Naive B cell (primary cell): ENCODE measurements around the gene APBA2. TPM values are rescaled to one million over a fixed set of nuclear protein-coding genes. Genes with fewer than 3 reads are reported as not detected.
"Not testable (repeated sequence)": the region's sequence is repeated elsewhere in the genome, so short reads cannot be mapped to it uniquely, and the experiment has no call there.

Experiments used
- ATAC-seq, 2 donors: fragments of 150-1000 bp; cut with Tn5 transposase; 2 replicates each; pipeline ENCODE4 v1.10.0; 2021; ENCODE audit warnings: low read depth in 2 of 2, mild to moderate bottlenecking in 2 of 2, moderate library complexity in 2 of 2
- DNase-seq: peaks from one replicate; pipeline ENCODE4 v3.0.0; 2022
- H3K27ac Mint-ChIP-seq, 6 donors: one replicate each; pipeline ENCODE4 v1.8.0; 2020 to 2022; ENCODE audit warnings: mild to moderate bottlenecking in 6 of 6, mixed read lengths in 6 of 6, moderate library complexity in 5 of 6, inconsistent platforms in 2 of 6
- H3K27me3 Mint-ChIP-seq, 3 donors: one replicate each; pipeline ENCODE4 v1.8.0; 2021 to 2022; ENCODE audit warnings: mixed read lengths in 3 of 3, mild to moderate bottlenecking in 1 of 3
- H3K36me3 Mint-ChIP-seq, 2 donors: one replicate each; pipeline ENCODE4 v1.8.0; 2020 to 2022; ENCODE audit warnings: mixed read lengths in 2 of 2, inconsistent platforms in 1 of 2, mild to moderate bottlenecking in 1 of 2
- H3K4me1 Mint-ChIP-seq, 3 donors: one replicate each; pipeline ENCODE4 v1.8.0; 2020 to 2022; ENCODE audit warnings: mixed read lengths in 3 of 3, inconsistent platforms in 1 of 3, mild to moderate bottlenecking in 1 of 3, moderate library complexity in 1 of 3
- H3K4me3 Mint-ChIP-seq, 8 donors: one replicate each; pipeline ENCODE4 v1.8.0; 2020 to 2022; ENCODE audit warnings: mild to moderate bottlenecking in 8 of 8, mixed read lengths in 8 of 8, moderate library complexity in 8 of 8, inconsistent platforms in 2 of 8
- H3K9me3 Mint-ChIP-seq, 7 donors: one replicate each; pipeline ENCODE4 v1.8.0; 2020 to 2022; ENCODE audit warnings: mixed read lengths in 7 of 7, mild to moderate bottlenecking in 5 of 7, inconsistent platforms in 2 of 7, moderate library complexity in 1 of 7
- polyA plus RNA-seq, 6 donors: library from polyadenylated mRNA; unstranded; fragments of 300-500 nt; fragmentation: Illumina TruSeq; gene quantifications; one replicate each; pipeline ENCODE4 v1.2.3, GENCODE V29; 2021; ENCODE audit warnings: low read depth in 6 of 6

The APBA2 gene
- polyA plus RNA-seq, 6 donors from 2014 or later = 0.30 to 0.36 TPM; not detected in 4

GRCh38 chr15:29039466-29040369, 153.9 kb downstream of the APBA2 start:
- DNase-seq (no peak), ATAC-seq (no peak)
- Mint-ChIP-seq H3K4me1 (no peaks in the 10 kb centered on the region), H3K36me3 (no peaks in the 10 kb centered on the region), H3K4me3 (no peak overlapping the region), H3K9me3 (no peaks in the 10 kb centered on the region), H3K27me3 (peaks cover 0 to 10% (median 0%) of the 10 kb centered on the region in 3 donors), H3K27ac (no peak overlapping the region)

GRCh38 chr15:29040370-29040751, 154.6 kb downstream of the APBA2 start:
- Mint-ChIP-seq H3K36me3 (no peaks in the 10 kb centered on the region), H3K4me3 (no peak overlapping the region), H3K4me1 (no peaks in the 10 kb centered on the region), H3K27ac (no peak overlapping the region), H3K9me3 (no peaks in the 10 kb centered on the region), H3K27me3 (peaks cover 0 to 3% (median 0%) of the 10 kb centered on the region in 3 donors)
- DNase-seq (no peak), ATAC-seq (no peak)

GRCh38 chr15:29043736-29044502, 158.1 kb downstream of the APBA2 start:
- Mint-ChIP-seq H3K4me3 (no peak overlapping the region), H3K9me3 (no peaks in the 10 kb centered on the region), H3K27me3 (no peaks in the 10 kb centered on the region), H3K27ac (no peak overlapping the region), H3K4me1 (no peaks in the 10 kb centered on the region), H3K36me3 (no peaks in the 10 kb centered on the region)
- DNase-seq (no peak), ATAC-seq (no peak)

GRCh38 chr15:29044503-29044901, 158.7 kb downstream of the APBA2 start:
- H3K4me1 Mint-ChIP-seq = no peaks in the 10 kb centered on the region
- H3K4me3 Mint-ChIP-seq = no peak overlapping the region
- no peaks in the 10 kb centered on the region for H3K36me3 Mint-ChIP-seq
- no peaks in the 10 kb centered on the region for H3K9me3 Mint-ChIP-seq
- no peak overlapping the region for H3K27ac Mint-ChIP-seq
- no peak for ATAC-seq
- no peaks in the 10 kb centered on the region for H3K27me3 Mint-ChIP-seq
- DNase-seq = no peak

- not testable (repeated sequence) for H3K4me3 Mint-ChIP-seq, DNase-seq, H3K36me3 Mint-ChIP-seq, ATAC-seq, H3K27ac Mint-ChIP-seq, H3K27me3 Mint-ChIP-seq, H3K4me1 Mint-ChIP-seq, H3K9me3 Mint-ChIP-seq
These were observed 159.4 kb downstream of the APBA2 start for GRCh38 chr15:29045161-29045560.

- no peaks in the 10 kb centered on the region for H3K9me3 Mint-ChIP-seq
- H3K4me1 Mint-ChIP-seq = no peaks in the 10 kb centered on the region
- DNase-seq (no peak), ATAC-seq (no peak)
- no peaks in the 10 kb centered on the region for H3K27me3 Mint-ChIP-seq
- H3K4me3 Mint-ChIP-seq = no peak overlapping the region
- no peak overlapping the region for H3K27ac Mint-ChIP-seq
- no peaks in the 10 kb centered on the region for H3K36me3 Mint-ChIP-seq
These were observed 159.9 kb downstream of the APBA2 start for GRCh38 chr15:29045717-29046116.

- H3K36me3 Mint-ChIP-seq = no peaks in the 10 kb centered on the region
- H3K4me3 Mint-ChIP-seq = no peak overlapping the region
- no peak overlapping the region for H3K27ac Mint-ChIP-seq
- H3K9me3 Mint-ChIP-seq = no peaks in the 10 kb centered on the region
- ATAC-seq (no peak), DNase-seq (no peak)
- no peaks in the 10 kb centered on the region for H3K27me3 Mint-ChIP-seq
- no peaks in the 10 kb centered on the region for H3K4me1 Mint-ChIP-seq
These were observed 160.6 kb downstream of the APBA2 start for GRCh38 chr15:29046281-29046810.

GRCh38 chr15:29046977-29047376, 161.2 kb downstream of the APBA2 start:
- no peaks in the 10 kb centered on the region for H3K4me1 Mint-ChIP-seq
- DNase-seq = no peak
- no peak overlapping the region for H3K27ac Mint-ChIP-seq
- H3K36me3 Mint-ChIP-seq = no peaks in the 10 kb centered on the region
- no peak for ATAC-seq
- H3K9me3 Mint-ChIP-seq = peaks cover 0 to under 1% (median 0%) of the 10 kb centered on the region in 7 donors
- no peaks in the 10 kb centered on the region for H3K27me3 Mint-ChIP-seq
- no peak overlapping the region for H3K4me3 Mint-ChIP-seq

GRCh38 chr15:29048011-29048410, 162.2 kb downstream of the APBA2 start:
- no peak overlapping the region for H3K27ac Mint-ChIP-seq
- H3K9me3 Mint-ChIP-seq = peaks cover 0 to 4% (median 2%) of the 10 kb centered on the region in 7 donors
- H3K27me3 Mint-ChIP-seq = no peaks in the 10 kb centered on the region
- no peak overlapping the region for H3K4me3 Mint-ChIP-seq
- no peaks in the 10 kb centered on the region for H3K4me1 Mint-ChIP-seq
- ATAC-seq (no peak), DNase-seq (no peak)
- no peaks in the 10 kb centered on the region for H3K36me3 Mint-ChIP-seq

- ATAC-seq (no peak), DNase-seq (no peak)
- Mint-ChIP-seq H3K27me3 (no peaks in the 10 kb centered on the region), H3K27ac (no peak overlapping the region), H3K9me3 (peaks cover 0 to 7% (median 3%) of the 10 kb centered on the region in 7 donors), H3K4me3 (no peak overlapping the region), H3K4me1 (no peaks in the 10 kb centered on the region), H3K36me3 (no peaks in the 10 kb centered on the region)
These were observed 165.1 kb downstream of the APBA2 start for GRCh38 chr15:29050870-29051269.

GRCh38 chr15:29051422-29051821, 165.6 kb downstream of the APBA2 start:
- no peaks in the 10 kb centered on the region for H3K27me3 Mint-ChIP-seq
- no peak for DNase-seq
- no peaks in the 10 kb centered on the region for H3K36me3 Mint-ChIP-seq
- H3K9me3 Mint-ChIP-seq = peaks cover 0 to 7% (median 3%) of the 10 kb centered on the region in 7 donors
- no peak overlapping the region for H3K4me3 Mint-ChIP-seq
- no peaks in the 10 kb centered on the region for H3K4me1 Mint-ChIP-seq
- no peak overlapping the region for H3K27ac Mint-ChIP-seq
- no peak for ATAC-seq

- ATAC-seq (no peak), DNase-seq (no peak)
- H3K4me3 Mint-ChIP-seq = no peak overlapping the region
- no peaks in the 10 kb centered on the region for H3K4me1 Mint-ChIP-seq
- H3K9me3 Mint-ChIP-seq = peaks cover 0 to 7% (median 4%) of the 10 kb centered on the region in 7 donors
- no peaks in the 10 kb centered on the region for H3K36me3 Mint-ChIP-seq
- H3K27me3 Mint-ChIP-seq = no peaks in the 10 kb centered on the region
- no peak overlapping the region for H3K27ac Mint-ChIP-seq
These were observed 167.2 kb downstream of the APBA2 start for GRCh38 chr15:29053006-29053405.

- no peaks in the 10 kb centered on the region for H3K36me3 Mint-ChIP-seq
- H3K27me3 Mint-ChIP-seq = no peaks in the 10 kb centered on the region
- no peaks in the 10 kb centered on the region for H3K4me1 Mint-ChIP-seq
- no peak overlapping the region for H3K27ac Mint-ChIP-seq
- no peak for ATAC-seq
- peaks cover 0 to 7% (median 4%) of the 10 kb centered on the region in 7 donors for H3K9me3 Mint-ChIP-seq
- H3K4me3 Mint-ChIP-seq = no peak overlapping the region
- DNase-seq = no peak
These were observed 167.9 kb downstream of the APBA2 start for GRCh38 chr15:29053661-29054131.
